Myocyte (in vitro differentiated cells): Measurements from ENCODE around the gene NFE2L2. TPM values are rescaled to one million over a fixed set of nuclear protein-coding genes. Genes with fewer than 3 reads are reported as not detected.
"Not testable (repeated sequence)": the region's sequence is repeated elsewhere in the genome, so short reads cannot be mapped to it uniquely, and the experiment has no call there.

Experiments
- DNase-seq: peaks from one replicate; pipeline ENCODE4 v3.0.0-alpha.2; 2012; ENCODE audit warnings: low read depth
- microRNA-seq: library from miRNA; unstranded; fragments of <30 nt; microRNA quantifications from one replicate; pipeline ENCODE4, GENCODE V29; 2016
- total RNA-seq: library from RNA; depleted of rRNA; stranded (reverse); fragments of >200 nt; gene quantifications from 2 replicates; pipeline ENCODE4 v1.2.3, GENCODE V29; 2014

Gene NFE2L2
- total RNA-seq, 1 donor from 2014 or later = 107 TPM

GRCh38 chr2:177200419-177200818 lies 64.1 kb downstream of the NFE2L2 start:
- DNase-seq = not testable (repeated sequence)

DNA sequence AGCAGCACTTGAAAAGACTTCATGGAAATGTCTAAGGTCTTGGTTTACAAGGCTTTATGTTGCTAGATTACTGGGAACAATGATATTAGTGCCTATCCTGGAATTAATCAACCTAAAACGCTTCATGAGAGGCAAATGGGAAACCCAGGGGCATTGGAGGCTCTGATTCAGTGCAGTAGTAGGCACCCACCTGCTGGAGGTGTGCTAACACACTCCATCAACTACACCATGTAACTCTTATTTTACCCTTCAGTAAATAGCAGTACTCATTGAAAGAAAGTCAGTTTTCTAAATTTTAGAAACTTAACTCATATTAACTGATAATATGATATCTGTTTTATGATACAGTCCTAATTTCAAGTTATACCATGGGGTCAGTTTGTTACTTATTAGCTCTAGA lies 69.3 kb downstream of the NFE2L2 start:
- no peak for DNase-seq

DNA sequence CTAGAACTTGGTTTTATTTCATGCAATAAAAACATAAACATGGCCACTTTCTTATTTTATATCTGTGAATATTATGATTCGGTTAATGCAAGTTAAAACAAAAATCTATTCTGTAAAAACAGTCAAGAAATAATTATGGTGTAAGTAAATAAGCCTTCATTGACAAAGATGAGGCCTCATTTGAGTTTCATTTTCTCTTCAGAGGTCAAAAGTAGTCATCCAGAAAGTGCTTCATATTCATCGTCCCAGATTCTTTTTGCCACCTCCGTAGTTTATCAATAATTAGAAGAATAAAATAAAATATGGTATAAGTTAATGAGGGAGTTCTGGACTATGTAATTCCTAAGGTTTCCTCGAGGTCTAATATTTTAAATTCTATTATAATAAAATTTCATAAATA lies 71.3 kb downstream of the NFE2L2 start:
- DNase-seq = no peak

DNA sequence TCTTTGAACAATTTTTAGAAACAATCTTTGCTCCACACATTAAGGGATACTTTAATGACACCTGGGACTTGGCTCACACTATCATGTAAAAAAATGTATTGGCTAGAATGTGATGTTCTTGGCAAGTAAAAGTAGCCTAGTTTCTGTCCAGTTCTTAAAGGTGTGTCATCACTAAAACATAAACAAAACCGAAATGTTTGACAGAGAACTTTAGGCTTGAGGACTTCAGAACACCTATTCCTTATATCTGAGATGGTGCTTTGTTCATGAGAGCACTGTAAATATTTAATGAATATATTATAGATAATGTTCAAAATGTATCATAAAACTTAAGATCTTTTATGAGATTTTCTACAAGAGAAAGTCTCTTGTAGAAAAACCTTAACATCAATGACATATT lies 71.7 kb downstream of the NFE2L2 start:
- no peak for DNase-seq

DNA sequence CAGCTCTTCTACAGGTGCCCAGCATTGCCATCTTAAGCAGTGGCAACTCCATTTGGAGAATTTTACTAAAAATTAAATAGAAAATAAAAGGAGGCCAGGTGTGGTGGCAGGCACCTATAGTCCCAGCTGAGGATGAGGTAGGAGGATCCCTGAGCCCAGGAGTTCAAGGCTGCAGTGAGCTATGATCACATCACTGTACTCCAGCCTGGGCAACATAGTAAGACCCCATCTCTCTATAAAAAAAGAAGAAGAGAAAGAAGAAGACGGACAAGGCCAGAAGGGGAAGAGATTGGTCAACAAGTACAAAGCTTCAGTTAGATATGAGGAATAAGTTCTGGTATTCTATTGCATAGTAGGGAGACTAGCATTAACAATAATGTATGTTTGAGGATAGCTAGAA lies 73.6 kb downstream of the NFE2L2 start:
- DNase-seq = no peak

DNA sequence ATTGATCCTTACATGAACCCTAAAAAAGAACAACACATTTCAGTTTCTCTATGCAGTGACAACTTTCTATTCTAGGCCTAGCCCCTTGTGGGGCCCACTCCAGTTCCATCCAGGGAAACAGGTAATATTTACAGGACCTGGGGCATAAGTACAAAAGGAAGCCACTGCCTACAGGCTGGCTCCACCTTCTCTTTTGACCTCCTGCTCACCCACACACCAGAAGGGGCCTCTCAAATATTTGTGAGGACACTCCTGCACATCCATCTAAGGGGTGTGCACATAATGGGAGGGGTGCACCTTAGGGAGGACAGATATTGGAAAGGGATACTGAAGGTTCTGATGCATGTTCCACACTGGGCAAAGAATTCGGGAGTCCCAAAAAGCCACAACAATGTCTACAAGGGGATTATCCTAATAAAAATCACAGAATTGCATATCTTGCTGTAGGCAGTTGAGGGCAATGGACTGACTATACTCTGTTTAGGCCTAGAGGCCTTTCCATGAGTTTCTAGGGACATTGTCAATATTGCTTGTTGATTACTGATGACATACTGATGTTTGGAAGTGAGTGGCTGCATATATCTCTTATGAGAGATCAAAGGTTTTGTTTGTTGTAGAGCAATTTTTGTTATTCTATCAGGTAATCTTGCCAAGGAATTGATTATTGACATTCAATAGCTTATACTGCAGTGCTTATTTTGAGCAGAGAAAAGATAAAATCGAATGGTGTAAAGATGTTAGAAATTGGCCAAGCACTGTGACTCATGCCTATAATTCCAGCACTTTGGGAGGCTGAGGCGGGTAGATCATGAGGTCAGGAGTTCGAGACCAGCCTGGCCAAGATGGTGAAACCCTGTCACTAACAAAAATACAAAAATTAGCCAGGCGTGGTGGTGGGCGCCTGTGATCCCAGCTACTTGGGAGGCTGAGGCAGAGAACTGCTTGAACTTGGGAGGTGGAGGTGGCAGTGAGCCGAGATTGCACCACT lies 75.8 kb downstream of the NFE2L2 start:
- no peak for DNase-seq

DNA sequence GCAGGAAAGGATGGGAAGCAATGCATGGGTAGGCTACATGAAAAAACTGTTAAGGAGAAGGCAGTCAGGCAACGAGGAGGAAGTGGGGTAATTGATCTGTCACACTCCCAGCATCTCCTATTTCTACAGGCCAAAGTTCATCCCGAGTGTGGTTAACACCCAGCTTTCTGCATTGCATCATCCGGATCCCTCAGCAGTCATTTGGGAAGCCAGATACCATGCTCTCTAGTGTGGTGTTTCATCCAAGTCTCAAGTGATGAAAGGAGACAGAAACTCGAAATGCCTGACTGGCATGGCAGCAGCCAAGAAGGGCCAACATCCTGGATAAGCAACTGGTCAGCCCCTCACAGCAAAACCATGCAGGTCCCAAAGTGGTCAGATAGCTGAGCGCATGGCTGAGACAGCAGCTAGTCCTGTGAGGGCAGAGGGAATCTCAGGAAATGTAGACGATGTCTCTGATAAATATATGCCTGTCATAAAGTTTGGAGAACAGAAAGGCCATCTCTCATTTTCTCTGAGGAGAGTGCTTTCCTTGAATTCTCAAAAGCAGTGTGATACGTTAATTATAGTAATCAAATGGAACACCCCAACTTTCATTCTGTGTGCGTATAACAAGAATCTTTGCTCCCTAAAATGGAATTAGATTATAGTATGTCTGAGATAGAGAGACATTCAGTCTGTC lies 76.8 kb downstream of the NFE2L2 start:
- peak; percentile 94 for DNase-seq

DNA sequence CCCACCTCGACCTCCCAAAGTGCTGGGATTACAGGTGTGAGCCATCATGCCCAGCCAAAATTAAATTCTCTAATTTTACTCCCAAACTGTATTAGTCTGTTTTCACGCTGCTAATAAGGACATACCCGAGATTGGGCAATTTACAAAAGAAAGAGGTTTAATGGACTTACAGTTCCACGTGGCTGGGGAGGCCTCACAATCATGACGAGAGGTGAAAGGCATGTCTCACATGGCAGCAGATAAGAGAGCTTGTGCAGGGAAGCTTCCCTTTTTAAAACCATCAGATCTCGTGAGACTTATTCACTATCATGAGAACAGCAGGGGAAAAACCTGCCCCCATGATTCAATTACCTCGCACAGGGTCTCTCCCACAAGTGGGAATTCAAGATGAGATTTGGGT lies 78.5 kb downstream of the NFE2L2 start:
- DNase-seq = not testable (repeated sequence)

- no peak for DNase-seq
Measured at GRCh38 chr2:177184606-177185005, 79.9 kb downstream of the NFE2L2 start.

DNA sequence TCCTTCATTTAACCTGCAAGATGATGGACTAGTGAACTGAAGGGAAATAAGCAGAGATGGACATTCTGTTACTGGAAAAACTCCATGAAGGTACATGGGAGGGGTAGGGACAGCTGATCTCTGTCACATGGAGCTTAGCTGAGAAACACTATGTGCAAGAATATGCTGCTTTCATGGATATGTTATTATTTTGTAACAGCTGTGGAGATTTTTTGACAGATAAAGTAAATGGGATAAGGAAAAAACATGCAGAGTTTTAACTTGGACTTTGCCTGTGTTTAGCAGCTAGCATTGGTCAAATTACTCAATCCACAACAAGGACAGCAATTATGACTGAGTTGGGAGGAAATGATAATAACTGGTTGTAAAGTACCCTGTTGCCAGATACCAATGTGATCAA lies 80.7 kb downstream of the NFE2L2 start:
- peak; percentile 38 for DNase-seq

Small RNAs within 50 kb of the gene (microRNA-seq; reads per million reads assigned to microRNA genes)
- gene MIR3128 (not detected), gene MIR6512 (not detected)

Other genes with a start within 250 kb of the NFE2L2 start
- 29.2 and 29.6 TPM in 2 replicates for gene HNRNPA3, start 51.9 kb downstream of the NFE2L2 start, total RNA-seq
- 37.4 and 40.1 TPM in 2 replicates for gene AGPS, start 128.0 kb upstream of the NFE2L2 start, total RNA-seq